ENCODE data around the gene EPB41L3.

EPB41L3 gene

GRCh38 chr18:5543773-5544389 is at the start of gene EPB41L3:
EPB41L3 (minus strand) TSS chr18:5543997; CDS start chr18:5489183, 54,814 bp downstream.
- peak; percentile 57 for DNase-seq

GRCh38 chr18:5588529-5588928 is 44.7 kb upstream of the EPB41L3 start:
- DNase-seq = no peak

GRCh38 chr18:5585653-5586052 is 41.9 kb upstream of the EPB41L3 start:
- DNase-seq = no peak

DNA sequence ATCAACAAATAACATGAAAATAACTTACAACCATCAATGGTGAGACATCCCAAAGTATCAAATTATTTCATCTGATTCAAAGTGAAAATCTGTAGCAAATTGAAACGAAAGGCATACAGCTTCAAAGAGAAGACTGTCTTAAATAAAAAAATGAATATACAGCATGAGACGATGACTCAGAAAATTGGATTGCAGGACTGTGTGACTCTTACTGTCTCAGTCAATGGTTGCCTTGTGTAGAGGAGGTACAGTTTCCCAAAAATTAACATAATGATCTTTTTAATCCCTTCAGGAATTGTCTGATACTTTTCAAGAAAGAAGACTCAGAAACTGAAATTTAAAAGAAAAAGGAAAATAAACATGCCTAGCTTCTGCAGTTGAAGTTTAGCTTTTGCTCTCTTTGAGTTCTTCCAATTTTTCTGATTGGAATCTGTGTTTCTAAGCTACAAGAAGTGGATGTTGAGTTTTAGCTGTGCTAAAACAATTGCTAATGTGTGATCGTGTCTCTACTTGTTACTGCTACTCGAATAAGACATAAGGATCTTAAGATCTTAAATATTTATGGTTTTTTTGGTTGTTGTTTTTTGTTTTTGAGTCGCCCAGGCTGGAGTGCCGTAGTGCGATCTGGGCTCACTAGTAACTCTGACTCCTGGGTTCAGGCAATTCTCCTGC is 41.1 kb upstream of the EPB41L3 start:
- DNase-seq = peak; percentile 82

- DNase-seq = peak; percentile 93
Measured at GRCh38 chr18:5582849-5583681, 39.3 kb upstream of the EPB41L3 start.

- peak; percentile 67 for DNase-seq
Measured at GRCh38 chr18:5582076-5582475, 38.3 kb upstream of the EPB41L3 start.

- no peak for DNase-seq
Measured at GRCh38 chr18:5574843-5575242, 31.0 kb upstream of the EPB41L3 start.

DNA sequence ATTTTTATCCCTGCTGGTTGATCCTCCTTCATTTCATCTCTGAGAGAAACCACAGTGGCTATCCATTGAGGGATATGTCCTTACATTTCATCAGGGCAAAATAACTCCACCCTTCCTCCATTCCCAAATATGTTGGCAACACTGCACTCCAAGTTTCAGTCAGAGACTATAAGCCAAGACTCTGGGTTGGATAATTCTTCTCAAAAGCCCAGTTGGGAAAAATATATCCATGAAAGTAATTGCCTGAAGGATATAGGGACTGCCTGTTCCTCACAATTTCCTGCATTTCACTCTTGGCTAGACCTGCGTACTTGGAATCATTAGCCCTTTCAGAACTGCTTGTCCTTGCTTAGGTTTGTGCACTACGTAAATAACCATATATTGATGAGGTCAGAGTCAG is 27.9 kb upstream of the EPB41L3 start:
- DNase-seq = peak; percentile 18

- peak; percentile 70 for DNase-seq
Measured at GRCh38 chr18:5570613-5571012, 26.8 kb upstream of the EPB41L3 start.

- no peak for DNase-seq
Measured at GRCh38 chr18:5568416-5568815, 24.6 kb upstream of the EPB41L3 start.

GRCh38 chr18:5558851-5559250 is 15.1 kb upstream of the EPB41L3 start:
- DNase-seq = no peak

DNA sequence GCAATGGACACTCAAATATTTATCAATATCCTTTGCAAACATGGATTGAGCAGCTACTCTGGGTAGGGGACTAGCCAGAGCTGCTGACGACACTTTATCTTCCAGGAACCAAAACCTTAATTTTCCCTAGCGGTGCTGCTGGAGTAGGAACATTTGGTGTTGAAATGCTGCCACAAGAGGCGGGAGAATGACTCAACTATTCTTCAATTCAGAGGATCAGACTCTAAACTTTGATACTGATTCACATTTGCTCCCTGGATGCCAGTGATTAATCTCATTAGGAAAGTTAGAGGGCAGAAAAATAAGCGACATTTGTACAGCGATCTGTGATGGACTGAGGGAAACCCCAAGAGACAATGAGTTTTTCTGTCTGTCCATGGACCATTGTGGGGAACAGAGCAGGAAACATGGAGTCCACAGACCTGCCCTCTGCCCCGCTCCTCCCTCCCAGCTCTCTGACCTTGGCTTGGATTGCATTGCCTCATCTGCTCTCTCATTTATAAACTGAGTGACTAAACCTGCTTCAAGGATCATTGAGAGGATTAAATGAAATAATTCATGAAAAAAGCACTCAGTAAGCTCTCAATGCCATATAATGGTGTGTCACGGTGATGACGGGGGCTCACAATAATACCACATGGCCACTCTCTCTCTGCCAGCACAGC is 12.6 kb upstream of the EPB41L3 start:
- DNase-seq = peak; percentile 66

DNA sequence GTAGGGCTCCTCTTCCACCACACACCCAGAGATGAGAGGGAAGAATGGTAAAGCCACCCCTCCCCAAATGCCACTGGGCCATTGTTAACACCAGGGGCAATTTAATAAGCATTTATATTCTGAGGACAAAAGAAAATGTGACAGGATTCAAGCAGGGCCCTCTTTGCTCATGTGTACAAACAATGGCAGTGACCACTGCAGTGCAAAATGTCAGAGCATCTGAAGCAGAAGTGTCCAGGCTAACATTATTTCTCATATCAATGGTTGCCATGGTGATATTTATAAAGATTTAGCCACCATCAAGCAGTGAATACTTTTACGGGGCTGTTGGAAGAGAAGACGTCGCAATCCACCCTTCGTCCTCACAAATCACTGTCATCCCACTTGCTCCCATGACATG is 10.8 kb upstream of the EPB41L3 start:
- no peak for DNase-seq

DNA sequence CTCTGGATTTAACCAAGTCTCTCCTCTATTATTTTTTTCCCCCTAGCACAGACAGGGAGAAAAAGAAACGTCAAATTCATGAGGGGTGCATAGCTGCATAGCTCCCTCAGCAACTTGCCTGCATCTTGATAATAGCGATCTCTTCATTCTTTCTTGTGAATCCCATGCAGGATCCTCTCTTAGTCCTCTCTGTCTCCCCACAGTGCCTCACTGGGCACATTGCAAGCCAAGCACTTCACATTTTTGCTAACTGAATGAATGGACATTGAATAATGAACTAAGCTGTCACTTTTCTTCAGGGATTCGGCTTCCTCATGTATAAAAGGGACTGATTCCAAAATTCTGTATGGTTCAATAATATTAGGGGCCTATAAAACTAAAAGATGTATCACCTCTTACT is 2.9 kb upstream of the EPB41L3 start:
- DNase-seq = peak; percentile 66

- DNase-seq = peak; percentile 19
Measured at GRCh38 chr18:5543036-5543680, 639 bp downstream of the EPB41L3 start.

- DNase-seq = peak; percentile 64
Measured at GRCh38 chr18:5542515-5543035, 1.2 kb downstream of the EPB41L3 start.

GRCh38 chr18:5541644-5542043 is 2.2 kb downstream of the EPB41L3 start:
- no peak for DNase-seq

GRCh38 chr18:5539391-5539790 is 4.4 kb downstream of the EPB41L3 start:
- DNase-seq = no peak

- no peak for DNase-seq
Measured at GRCh38 chr18:5538544-5538943, 5.3 kb downstream of the EPB41L3 start.

- DNase-seq = no peak
Measured at GRCh38 chr18:5537860-5538259, 5.9 kb downstream of the EPB41L3 start.

DNA sequence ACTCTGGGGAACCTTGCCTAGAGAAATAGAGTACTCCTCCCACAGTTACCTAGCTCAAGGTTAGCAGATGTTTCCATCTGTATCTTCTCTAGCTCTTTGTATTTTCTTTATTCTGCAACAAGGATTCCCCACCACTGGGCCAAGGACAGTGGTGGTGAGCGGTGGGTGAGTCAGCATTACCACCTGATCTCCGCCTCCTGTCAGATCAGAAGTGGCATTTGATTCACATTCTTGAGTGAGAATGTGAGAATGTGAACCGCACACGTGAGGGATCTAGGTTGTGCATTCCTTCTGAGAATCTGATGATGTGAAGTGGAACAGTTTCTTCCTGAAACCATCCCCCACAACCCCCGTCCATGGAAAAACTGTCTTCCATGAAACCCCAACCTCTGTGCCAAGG is 9.0 kb downstream of the EPB41L3 start:
- DNase-seq = peak; percentile 40

- DNase-seq = no peak
Measured at GRCh38 chr18:5532066-5532465, 11.7 kb downstream of the EPB41L3 start.
